Upper lobe of right lung (tissue), 1 donor: ENCODE measurements around the gene ZNF783. TPM values are rescaled to one million over a fixed set of nuclear protein-coding genes. Genes with fewer than 3 reads are reported as not detected.
"Not testable (repeated sequence)": the region's sequence is repeated elsewhere in the genome, so short reads cannot be mapped to it uniquely, and the experiment has no call there.

Experiments
- ATAC-seq: fragments of 200-7000 bp; cut with Tn5 transposase; one replicate; pipeline ENCODE4 v1.9.1; 2020; ENCODE audit warnings: mild to moderate bottlenecking, moderate library complexity
- DNase-seq: peaks from one replicate; pipeline ENCODE4 v3.0.0-alpha.2; 2020
- H3K27ac ChIP-seq: fragments of 200-600 bp; one replicate; pipeline ENCODE4 v1.8.0; 2022
- H3K27me3 ChIP-seq: fragments of 200-600 bp; one replicate; pipeline ENCODE4 v1.8.0; 2022; ENCODE audit warnings: mild to moderate bottlenecking
- H3K36me3 ChIP-seq: fragments of 200-600 bp; one replicate; pipeline ENCODE4 v1.8.0; 2022
- H3K4me1 ChIP-seq: fragments of 200-600 bp; one replicate; pipeline ENCODE4 v1.8.0; 2022
- H3K4me3 ChIP-seq: fragments of 200-600 bp; one replicate; pipeline ENCODE4 v1.8.0; 2022; ENCODE audit warnings: mild to moderate bottlenecking
- H3K9me3 ChIP-seq: fragments of 200-600 bp; one replicate; pipeline ENCODE4 v1.8.0; 2022
- intact Hi-C: fragments of 100-400 bp; cut with DNase I; formaldehyde crosslinking; loops from one replicate; pipeline ENCODE4 v1.11.0; 2022
- total RNA-seq: library from RNA; stranded (reverse); fragmentation: NEBNext Ultra II Directional; extraction: Animal tissue kit (Norgen Biotek cat#: 25700); gene quantifications from one replicate; pipeline ENCODE4 v1.2.1, GENCODE V29; 2021
- TF ChIP-seq, protein P1 (sequence below): fragments of 200-600 bp; IDR thresholded peaks from one replicate; pipeline ENCODE4 v1.8.0; 2022; ENCODE audit warnings: antibody characterized with exemption
- donor health status: DM: no; HTN: yes; CAD: no; lungs with severe emphysema.

Gene ZNF783
- total RNA-seq, 1 donor from 2014 or later: 18.8 TPM

DNA sequence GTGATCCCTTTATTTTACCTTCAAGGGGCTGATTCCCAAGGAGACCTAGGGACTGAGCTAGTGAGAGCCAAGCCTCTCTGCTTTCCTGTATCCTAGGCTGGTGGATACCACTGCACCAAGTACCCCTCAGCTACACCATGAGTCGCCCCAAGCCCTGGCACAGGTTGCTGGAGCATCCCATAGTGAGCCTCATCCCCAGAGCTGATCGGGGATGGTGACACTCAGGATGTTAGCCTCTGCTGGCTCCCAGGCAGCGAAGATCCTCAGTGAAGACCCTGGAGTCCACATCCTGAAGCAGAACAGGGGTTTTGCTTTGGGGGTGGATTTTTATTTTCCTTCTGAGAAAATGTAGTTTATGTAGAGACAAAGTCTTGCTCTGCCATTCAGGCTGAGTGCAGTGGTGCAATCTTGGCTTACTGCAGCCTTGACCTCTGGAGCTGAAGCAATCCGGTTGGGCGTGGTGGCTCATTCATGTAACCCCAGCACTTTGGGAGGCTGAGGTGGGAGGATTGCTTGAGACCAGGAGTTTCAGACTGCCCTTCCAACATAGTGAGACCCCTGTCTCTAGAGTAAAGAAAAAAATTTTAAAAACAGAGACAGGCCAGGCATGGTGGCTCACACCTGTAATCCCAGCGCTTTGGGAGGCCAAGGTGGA lies 35.0 kb upstream of the ZNF783 start:
- TF ChIP-seq, protein P1, sequence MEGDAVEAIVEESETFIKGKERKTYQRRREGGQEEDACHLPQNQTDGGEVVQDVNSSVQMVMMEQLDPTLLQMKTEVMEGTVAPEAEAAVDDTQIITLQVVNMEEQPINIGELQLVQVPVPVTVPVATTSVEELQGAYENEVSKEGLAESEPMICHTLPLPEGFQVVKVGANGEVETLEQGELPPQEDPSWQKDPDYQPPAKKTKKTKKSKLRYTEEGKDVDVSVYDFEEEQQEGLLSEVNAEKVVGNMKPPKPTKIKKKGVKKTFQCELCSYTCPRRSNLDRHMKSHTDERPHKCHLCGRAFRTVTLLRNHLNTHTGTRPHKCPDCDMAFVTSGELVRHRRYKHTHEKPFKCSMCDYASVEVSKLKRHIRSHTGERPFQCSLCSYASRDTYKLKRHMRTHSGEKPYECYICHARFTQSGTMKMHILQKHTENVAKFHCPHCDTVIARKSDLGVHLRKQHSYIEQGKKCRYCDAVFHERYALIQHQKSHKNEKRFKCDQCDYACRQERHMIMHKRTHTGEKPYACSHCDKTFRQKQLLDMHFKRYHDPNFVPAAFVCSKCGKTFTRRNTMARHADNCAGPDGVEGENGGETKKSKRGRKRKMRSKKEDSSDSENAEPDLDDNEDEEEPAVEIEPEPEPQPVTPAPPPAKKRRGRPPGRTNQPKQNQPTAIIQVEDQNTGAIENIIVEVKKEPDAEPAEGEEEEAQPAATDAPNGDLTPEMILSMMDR: no peak
- Histone ChIP-seq H3K4me3 (no peak overlapping the region), H3K4me1 (no peaks in the 10 kb centered on the region), H3K9me3 (no peaks in the 10 kb centered on the region), H3K27ac (no peak overlapping the region), H3K27me3 (no peaks in the 10 kb centered on the region), H3K36me3 (peaks cover 23% of the 10 kb centered on the region)
- intact Hi-C loops: no loop called here
- ATAC-seq: no peak
- DNase-seq: no peak

DNA sequence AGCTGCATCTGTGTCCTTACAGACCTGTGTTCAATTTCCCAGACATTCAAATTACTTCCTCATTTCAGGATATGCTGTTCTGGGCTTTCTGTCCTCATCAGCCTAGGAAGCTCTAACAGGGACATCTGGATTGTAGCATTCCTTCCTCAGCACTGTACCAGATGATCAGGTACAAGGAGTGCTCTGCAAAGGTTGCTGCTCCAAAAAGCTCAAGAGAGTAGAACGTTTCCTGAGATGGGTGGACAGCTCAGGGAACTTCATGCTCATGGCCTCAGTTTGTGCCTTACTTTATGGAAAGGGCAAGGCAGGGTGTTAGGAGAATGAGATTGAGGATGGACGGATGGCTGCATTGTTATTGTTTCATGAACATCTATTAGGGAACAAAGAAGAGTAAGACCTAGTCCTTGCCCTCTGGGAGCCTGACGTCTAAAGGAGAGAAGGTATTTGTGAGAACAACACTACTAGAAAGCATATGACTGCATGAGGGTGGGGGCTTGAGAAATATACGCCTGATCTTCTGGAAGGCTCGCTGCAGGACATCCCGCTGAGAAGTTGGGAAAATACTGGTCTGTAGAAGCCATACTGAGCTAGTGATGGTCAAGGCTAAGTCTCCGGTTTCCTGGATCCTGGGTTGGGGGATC lies 33.0 kb upstream of the ZNF783 start:
- Histone ChIP-seq H3K36me3 (peaks cover 16% of the 10 kb centered on the region), H3K4me3 (no peak overlapping the region), H3K27me3 (no peaks in the 10 kb centered on the region), H3K9me3 (no peaks in the 10 kb centered on the region), H3K27ac (no peak overlapping the region), H3K4me1 (no peaks in the 10 kb centered on the region)
- ATAC-seq (no peak), DNase-seq (no peak)
- TF ChIP-seq, protein P1: no peak
- intact Hi-C loops: no loop called here

DNA sequence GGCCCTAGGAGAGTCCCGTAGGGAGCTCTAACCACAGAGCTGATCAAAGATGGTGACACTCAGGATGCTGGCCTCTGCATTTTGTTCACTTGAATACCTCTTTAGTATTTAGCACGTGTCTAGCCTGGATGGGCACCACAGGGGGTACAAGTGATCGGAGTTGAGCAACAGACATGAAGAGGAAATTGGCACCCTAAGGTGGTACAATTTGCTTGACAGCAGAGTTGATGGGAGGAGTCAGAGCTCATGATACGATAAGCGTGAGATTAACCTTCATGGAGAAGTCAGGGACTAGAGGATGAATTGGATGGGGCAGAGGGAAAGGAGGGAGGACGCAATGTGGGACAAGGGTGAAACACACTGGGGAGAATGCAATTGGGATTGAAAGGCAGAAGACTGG lies 32.5 kb upstream of the ZNF783 start:
- Histone ChIP-seq H3K27ac (no peak overlapping the region), H3K36me3 (peaks cover 11% of the 10 kb centered on the region), H3K4me3 (no peak overlapping the region), H3K27me3 (no peaks in the 10 kb centered on the region), H3K9me3 (no peaks in the 10 kb centered on the region), H3K4me1 (no peaks in the 10 kb centered on the region)
- ATAC-seq: peak; percentile 11
- DNase-seq: no peak
- TF ChIP-seq, protein P1: no peak
- intact Hi-C loops: no loop called here

DNA sequence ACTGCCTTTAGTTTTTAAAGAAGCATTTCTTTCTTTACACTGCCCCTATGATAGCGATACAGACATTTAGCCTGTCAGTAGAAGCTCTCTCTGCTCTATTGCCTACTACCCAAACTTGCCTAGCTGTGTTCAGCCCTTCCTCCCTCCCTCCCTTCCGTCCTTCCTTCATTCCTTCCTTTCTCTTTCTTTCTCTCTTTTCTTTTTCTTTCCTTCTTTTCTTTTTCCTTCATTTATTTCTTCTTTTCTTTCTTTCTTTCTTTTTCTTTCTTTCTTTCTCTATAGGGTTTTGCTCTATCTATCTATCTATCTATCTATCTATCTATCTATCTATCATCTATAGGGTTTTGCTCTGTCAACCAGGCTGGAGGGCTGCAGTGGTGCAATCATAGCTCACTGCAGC lies 29.6 kb upstream of the ZNF783 start:
- no peaks in the 10 kb centered on the region for H3K9me3 ChIP-seq
- H3K4me3 ChIP-seq: no peak overlapping the region
- TF ChIP-seq, protein P1: no peak
- H3K4me1 ChIP-seq: no peaks in the 10 kb centered on the region
- no peak overlapping the region for H3K27ac ChIP-seq
- no peak for ATAC-seq
- no peak for DNase-seq
- H3K36me3 ChIP-seq: no peaks in the 10 kb centered on the region
- intact Hi-C loops: no loop called here
- H3K27me3 ChIP-seq: no peaks in the 10 kb centered on the region

DNA sequence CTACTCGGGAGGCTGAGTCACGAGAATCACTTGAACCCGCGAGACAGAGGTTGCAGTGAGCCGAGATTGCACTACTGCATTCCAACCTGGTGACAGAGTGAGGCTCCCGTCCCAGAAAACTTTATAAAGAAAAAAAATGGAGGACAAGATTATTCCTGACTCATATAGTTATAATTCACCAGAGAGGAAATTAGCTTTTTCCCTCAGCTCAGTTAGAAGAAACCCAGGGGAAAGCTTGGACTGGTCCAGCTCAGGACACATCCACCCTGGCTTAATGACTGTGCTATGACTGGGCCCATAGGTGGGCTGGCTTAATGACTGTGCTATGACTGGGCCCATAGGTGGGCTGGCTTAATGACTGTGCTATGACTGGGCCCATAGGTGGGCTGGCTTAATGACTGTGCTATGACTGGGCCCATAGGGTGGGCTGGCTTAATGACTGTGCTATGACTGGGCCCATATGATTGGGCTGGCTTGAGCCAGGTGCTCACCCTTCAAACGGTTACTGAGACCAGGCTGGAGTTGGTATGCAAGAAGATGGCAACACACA lies 28.3 kb upstream of the ZNF783 start:
- H3K4me1 ChIP-seq, H3K36me3 ChIP-seq, ATAC-seq, H3K4me3 ChIP-seq, DNase-seq, H3K27me3 ChIP-seq, H3K27ac ChIP-seq, H3K9me3 ChIP-seq, intact Hi-C loops: not testable (repeated sequence)

DNA sequence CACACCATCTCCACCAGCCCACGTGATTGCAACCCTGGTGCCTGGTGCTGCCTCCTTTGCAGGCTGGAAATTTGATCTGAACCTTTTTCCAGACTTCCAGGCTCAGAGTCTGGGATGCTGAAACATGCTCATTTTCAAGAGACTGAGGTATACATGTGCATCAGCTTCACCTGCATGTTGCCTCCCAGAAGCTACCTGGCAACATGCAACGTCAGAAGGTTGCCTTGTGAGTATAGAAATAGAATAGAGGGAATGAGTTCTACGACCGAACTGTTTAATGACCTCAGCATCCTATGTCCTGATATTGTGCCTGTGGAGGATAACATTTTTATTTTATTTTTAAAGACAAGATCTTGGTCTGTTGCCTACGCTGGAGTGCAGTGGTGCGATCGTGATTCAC lies 24.5 kb upstream of the ZNF783 start:
- DNase-seq: no peak
- intact Hi-C loops: no loop called here

More for the DNA sequence above, 24.5 kb upstream of the ZNF783 start:
- Histone ChIP-seq H3K27me3 (no peaks in the 10 kb centered on the region), H3K36me3 (no peaks in the 10 kb centered on the region), H3K27ac (no peak overlapping the region), H3K4me1 (peaks cover 16% of the 10 kb centered on the region), H3K4me3 (no peak overlapping the region), H3K9me3 (no peaks in the 10 kb centered on the region)
- ATAC-seq: no peak
- TF ChIP-seq, protein P1: no peak
